NCI-H1694 (cell line): ENCODE results near the gene COL18A1.
"Not testable (repeated sequence)": the region's sequence is repeated elsewhere in the genome, so short reads cannot be mapped to it uniquely, and the experiment has no call there.

Experiments used
- DNase-seq: peaks from one replicate; lab custom pipeline; 2025; lab: John Stamatoyannopoulos, UW

COL18A1 gene

DNA sequence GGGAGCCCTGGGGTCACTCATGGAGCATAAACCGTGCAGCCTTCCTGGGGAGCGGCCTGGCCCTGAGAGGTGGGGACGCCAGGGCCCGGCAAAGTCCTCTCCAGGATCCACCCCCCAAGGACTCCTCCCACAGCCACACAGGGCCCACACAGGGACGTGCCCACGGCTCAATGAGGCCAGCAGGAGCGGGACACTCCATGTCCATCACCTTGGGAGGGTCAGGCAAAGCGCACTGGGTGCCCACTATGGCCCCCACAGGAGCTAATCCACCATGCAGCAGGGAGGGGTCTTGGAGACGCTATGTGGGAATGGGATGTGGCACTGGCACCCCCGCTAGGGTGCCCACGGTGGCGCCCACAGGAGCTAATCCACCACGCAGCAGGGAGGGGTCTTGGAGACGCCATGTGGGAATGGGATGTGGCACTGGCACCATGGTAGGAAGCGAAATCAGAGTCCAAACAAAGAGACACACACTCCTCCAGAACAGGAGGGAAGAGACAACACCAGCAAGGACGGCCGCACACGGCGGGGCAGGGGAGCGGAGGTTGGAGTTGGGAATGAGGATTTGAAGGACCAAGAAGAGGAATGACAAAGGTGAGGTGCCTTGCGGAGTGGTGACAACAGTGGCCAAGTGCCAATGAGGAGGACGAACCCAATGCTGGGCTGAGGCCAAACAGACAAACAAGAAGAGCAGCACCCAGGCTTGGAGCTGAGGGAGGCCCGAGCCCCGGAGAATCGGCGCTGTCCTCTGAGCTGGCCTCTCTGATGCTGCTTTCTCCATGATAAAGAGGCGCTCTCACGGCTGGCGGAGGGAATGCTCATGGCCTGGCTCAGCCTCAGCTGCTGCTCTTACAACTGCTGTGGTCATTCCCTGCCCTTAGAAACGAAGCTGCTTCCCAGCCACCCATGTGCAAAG, 155.4 kb downstream of the COL18A1 start:
- DNase-seq, result no peak

DNA sequence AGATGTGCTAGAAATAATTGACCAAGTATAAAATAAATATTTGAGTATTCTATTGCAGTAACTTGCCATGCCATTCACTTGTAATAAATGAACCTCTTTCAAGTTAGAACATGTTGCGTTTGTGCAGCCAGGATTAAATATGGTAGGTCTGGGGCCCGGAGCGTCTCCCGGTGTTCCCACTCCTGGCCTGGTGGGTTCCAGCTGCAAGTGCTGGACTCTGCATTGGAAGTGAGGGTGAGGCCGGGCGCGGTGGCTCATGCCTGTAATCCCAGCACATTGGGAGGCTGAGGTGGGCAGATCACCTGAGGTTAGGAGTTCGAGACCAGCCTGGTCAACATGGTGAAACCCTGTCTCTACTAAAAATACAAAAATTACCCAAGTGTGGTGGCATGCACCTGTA, 156.3 kb downstream of the COL18A1 start:
- not testable (repeated sequence) for DNase-seq

DNA sequence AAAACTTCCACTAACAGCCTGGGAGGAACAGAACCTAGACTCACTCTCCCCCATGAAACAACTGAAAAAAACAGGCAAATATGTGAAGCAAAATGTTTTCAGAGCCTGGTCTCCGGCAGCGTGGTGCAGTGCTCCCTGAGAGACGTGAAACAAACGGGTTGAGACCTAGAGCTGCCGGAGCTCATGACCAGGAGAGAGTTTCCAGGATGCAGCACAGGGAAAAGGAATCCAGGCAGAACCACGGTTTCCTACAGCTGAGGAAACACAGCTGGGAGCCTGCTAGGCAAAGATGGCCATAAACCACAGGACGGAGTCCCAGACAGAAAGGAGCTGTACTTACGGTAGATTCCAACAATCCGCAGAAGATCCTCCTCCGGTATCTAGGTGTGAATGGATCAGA, 157.4 kb downstream of the COL18A1 start:
- DNase-seq, result no peak

DNA sequence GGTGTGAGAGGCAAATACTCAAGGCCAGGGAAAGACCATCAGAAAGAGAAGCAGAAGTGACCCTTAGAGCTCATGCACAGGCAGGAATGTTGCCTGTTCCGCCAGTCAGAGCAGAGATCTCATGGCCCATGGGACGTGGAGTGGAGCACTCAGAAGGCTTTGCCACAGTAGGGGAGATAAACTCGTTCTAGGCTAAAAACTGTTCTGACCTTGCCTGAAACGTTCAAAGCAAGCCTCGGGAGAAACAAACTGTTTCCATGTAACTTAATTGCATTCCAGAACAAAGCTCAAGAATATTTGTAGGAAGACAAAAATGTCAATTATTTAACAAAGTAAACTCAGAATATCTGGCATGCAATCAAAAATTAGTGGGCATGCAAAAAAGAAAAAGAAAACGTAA, 158.0 kb downstream of the COL18A1 start:
- no peak for DNase-seq
